PC-3 (cell line): ENCODE results near the gene ATF7. TPM values are rescaled to one million over a fixed set of nuclear protein-coding genes. Genes with fewer than 3 reads are reported as not detected.
"Not testable (repeated sequence)": the region's sequence is repeated elsewhere in the genome, so short reads cannot be mapped to it uniquely, and the experiment has no call there.

Experiments used
- ATAC-seq: fragments of 200-7000 bp; cut with Tn5 transposase; 2 replicates; pipeline ENCODE4 v1.9.1; 2020; ENCODE audit warnings: mild to moderate bottlenecking, moderate library complexity
- BruUV-seq: library from RNA; stranded (reverse); fragments of 400-500 nt; replicated peaks from 2 replicates; lab custom pipeline; 2021; lab: Mats Ljungman, UMichigan
- CTCF ChIA-PET: fragments of 300-600 bp; sonication (Branson Sonifier 250); formaldehyde crosslinking; loops from one replicate; lab custom pipeline; 2022; ENCODE audit warnings: antibody characterized with exemption; lab: Charles Lee
- POLR2A ChIA-PET: fragments of 300-600 bp; sonication (Branson Sonifier 250); formaldehyde crosslinking; loops from one replicate; lab custom pipeline; 2022; ENCODE audit warnings: antibody characterized with exemption; ENCODE audit not compliant: unreplicated experiment; lab: Charles Lee
- DNase-seq: peaks from one replicate; pipeline ENCODE4 v3.0.0-alpha.2; 2015
- H2AFZ ChIP-seq: fragments of 300-600 bp; sonication (generic); 2 replicates; pipeline ENCODE4 v1.6.0; 2016; ENCODE audit warnings: antibody characterized with exemption, low read length
- H3F3A ChIP-seq: fragments of 300-600 bp; sonication (generic); one replicate; pipeline ENCODE4 v1.6.0; 2017; ENCODE audit warnings: antibody characterized with exemption, low read length, control low read depth, mild to moderate bottlenecking; ENCODE audit not compliant: unreplicated experiment
- H3K27ac ChIP-seq: fragments of 300-600 bp; sonication (generic); 2 replicates; pipeline ENCODE4 v1.5.1; 2016; ENCODE audit warnings: mild to moderate bottlenecking, low read length
- H3K27me3 ChIP-seq: fragments of 300-600 bp; sonication (generic); 2 replicates; pipeline ENCODE4 v1.6.1; 2016; ENCODE audit warnings: low read length, mixed read lengths
- H3K36me3 ChIP-seq: fragments of 300-600 bp; sonication (generic); 2 replicates; pipeline ENCODE4 v1.6.1; 2016; ENCODE audit warnings: low read depth, mixed run types, low read length, mixed read lengths
- H3K4me1 ChIP-seq: fragments of 300-600 bp; sonication (generic); 2 replicates; pipeline ENCODE4 v1.5.1; 2016; ENCODE audit warnings: low read length; ENCODE audit not compliant: insufficient read depth
- H3K4me2 ChIP-seq: fragments of 300-600 bp; sonication (generic); 2 replicates; pipeline ENCODE4 v1.6.0; 2016; ENCODE audit warnings: low read length
- H3K4me3 ChIP-seq: fragments of 300-600 bp; sonication (generic); 2 replicates; pipeline ENCODE4 v1.5.1; 2016; ENCODE audit warnings: mild to moderate bottlenecking, low read length, mixed read lengths
- H3K79me2 ChIP-seq: fragments of 300-600 bp; sonication (generic); 2 replicates; pipeline ENCODE4 v1.6.1; 2017; ENCODE audit warnings: low read length, mixed read lengths
- H3K9ac ChIP-seq: fragments of 300-600 bp; sonication (generic); 2 replicates; pipeline ENCODE4 v1.6.0; 2016; ENCODE audit warnings: mild to moderate bottlenecking, low read length
- H3K9me2 ChIP-seq: fragments of 300-600 bp; sonication (generic); replicated peaks from 2 replicates; pipeline ENCODE4 v1.6.1; 2016; ENCODE audit warnings: mixed run types, low read length, mixed read lengths
- H3K9me3 ChIP-seq: fragments of 300-600 bp; sonication (generic); 2 replicates; pipeline ENCODE4 v1.6.1; 2016; ENCODE audit warnings: low read length, mixed read lengths
- H4K20me1 ChIP-seq: fragments of 300-600 bp; sonication (generic); 2 replicates; pipeline ENCODE4 v1.6.1; 2016; ENCODE audit warnings: low read length, mixed read lengths
- CTCF ChIP-seq: fragments of 300-600 bp; sonication (generic); conservative IDR thresholded peaks from 2 replicates; pipeline ENCODE4 v1.5.1; 2017; ENCODE audit warnings: antibody characterized with exemption, low read depth, mild to moderate bottlenecking, low read length
- EZH2 ChIP-seq: fragments of 300-600 bp; sonication (generic); IDR thresholded peaks from one replicate; pipeline ENCODE4 v1.6.1; 2017; ENCODE audit warnings: antibody characterized with exemption, mild to moderate bottlenecking, low read length; ENCODE audit not compliant: unreplicated experiment
- EZH2phosphoT487 ChIP-seq: fragments of 300-600 bp; sonication (generic); IDR thresholded peaks from 2 replicates; pipeline ENCODE4 v1.6.1; 2018; ENCODE audit warnings: mild to moderate bottlenecking, antibody characterized with exemption, low read length, borderline replicate concordance
- intact Hi-C: fragments of 100-400 bp; cut with micrococcal nuclease; formaldehyde crosslinking; loops from 2 replicates; pipeline ENCODE4 v1.9.0; 2023
- total RNA-seq: library from RNA; depleted of rRNA; stranded (reverse); fragments of >200 nt; gene quantifications from 2 replicates; pipeline ENCODE4 v1.2.3, GENCODE V29; 2014

The ATF7 gene
- total RNA-seq, 1 experiment from 2014 or later, result 7.9 TPM

- intact Hi-C loops, result no loop called here
- TSS peak; percentile 4 for BruUV-seq
- H3F3A ChIP-seq, result peaks cover 25% of the 10 kb centered on the region
- H3K27me3 ChIP-seq, result no peaks in the 10 kb centered on the region
- no peak overlapping the region for H3K27ac ChIP-seq
- no peak for TF ChIP-seq EZH2
- no peak for TF ChIP-seq EZH2phosphoT487
- peak; percentile 33 for TF ChIP-seq CTCF
- ChIA-PET POLR2A (no interaction called here), CTCF (interaction anchor here (0.8 to 1.0 kb wide), 2 partner anchors 23 to 26 kb away, joined by 4 to 9 read pairs; no protein-coding TSS in a partner anchor)
- no peaks in the 10 kb centered on the region for H3K9me2 ChIP-seq
- no peaks in the 10 kb centered on the region; the same call in 1 of the 2 replicates for H3K79me2 ChIP-seq
- H2AFZ ChIP-seq, result no peak overlapping the region
- H4K20me1 ChIP-seq, result peaks cover 37% of the 10 kb centered on the region
- no peak overlapping the region for H3K9ac ChIP-seq
- H3K9me3 ChIP-seq, result no peaks in the 10 kb centered on the region
- peaks cover 59% of the 10 kb centered on the region for H3K36me3 ChIP-seq
- no peak overlapping the region for H3K4me3 ChIP-seq
- H3K4me2 ChIP-seq, result no peak overlapping the region
- DNase-seq (peak; percentile 36), ATAC-seq (peak; percentile 26)
- H3K4me1 ChIP-seq, result no peaks in the 10 kb centered on the region
Observed at GRCh38 chr12:53481939-53482586, 144.1 kb downstream of the ATF7 start.

- CTCF ChIA-PET, result interaction anchor here (0.8 to 1.0 kb wide), 2 partner anchors 24 to 27 kb away, joined by 4 to 9 read pairs; no protein-coding TSS in a partner anchor
- H3K27ac ChIP-seq, H3K9ac ChIP-seq, ATAC-seq, DNase-seq, H3K4me2 ChIP-seq, intact Hi-C loops, BruUV-seq, H3K9me3 ChIP-seq, H3K4me3 ChIP-seq, H3K79me2 ChIP-seq, H2AFZ ChIP-seq, H3K4me1 ChIP-seq, H3K27me3 ChIP-seq, H3K9me2 ChIP-seq: not testable (repeated sequence)
- peaks cover 65% of the 10 kb centered on the region for H3K36me3 ChIP-seq
- POLR2A ChIA-PET, result interaction anchor here (0.6 kb wide), 1 partner anchor 40 kb away, joined by 3 read pairs; no protein-coding TSS in a partner anchor
- H3F3A ChIP-seq, result peaks cover 25% of the 10 kb centered on the region
- H4K20me1 ChIP-seq, result peaks cover 42% of the 10 kb centered on the region
Observed at GRCh38 chr12:53481458-53481857, 144.7 kb downstream of the ATF7 start.

GRCh38 chr12:53480491-53481442, 145.4 kb downstream of the ATF7 start:
- H3K27me3 ChIP-seq, result no peaks in the 10 kb centered on the region
- no peak overlapping the region for H2AFZ ChIP-seq
- TF ChIP-seq EZH2phosphoT487, result no peak
- no peak for TF ChIP-seq EZH2
- TF ChIP-seq CTCF, result no peak
- peaks cover 25% of the 10 kb centered on the region for H3F3A ChIP-seq
- no peak for DNase-seq
- ChIA-PET POLR2A (interaction anchor here (0.6 kb wide), 1 partner anchor 40 kb away, joined by 3 read pairs; no protein-coding TSS in a partner anchor), CTCF (interaction anchor here (0.7 to 1.0 kb wide), 2 partner anchors 28 to 726 kb away, joined by 3 to 4 read pairs; no protein-coding TSS in a partner anchor)
- no TSS peak for BruUV-seq
- no peaks in the 10 kb centered on the region for H3K9me3 ChIP-seq
- no peak overlapping the region for H3K4me3 ChIP-seq
- H3K9ac ChIP-seq, result no peak overlapping the region
- H3K4me2 ChIP-seq, result no peak overlapping the region
- no peaks in the 10 kb centered on the region for H3K4me1 ChIP-seq
- no peaks in the 10 kb centered on the region for H3K9me2 ChIP-seq
- peaks cover 49% of the 10 kb centered on the region for H4K20me1 ChIP-seq
- peaks cover 10% of the 10 kb centered on the region for H3K79me2 ChIP-seq
- ATAC-seq, result no peak
- peaks cover 68% of the 10 kb centered on the region for H3K36me3 ChIP-seq
- H3K27ac ChIP-seq, result no peak overlapping the region
- intact Hi-C loops, result no loop called here
